ENCODE data around the gene CLTCL1.

- TF ChIP-seq TAF1 (IDR thresholded peaks at IDR 0.05; ENCODE audit: borderline replicate concordance, low read depth, low read length) (no peak), POLR2A (IDR thresholded peaks at IDR 0.05; ENCODE audit: low read depth, low read length) (no peak), POLR2AphosphoS5 (IDR thresholded peaks at IDR 0.05; ENCODE audit: low read depth, low read length) (no peak)
Observed at GRCh38 chr22:19169947-19170318, 121.6 kb downstream of the CLTCL1 start.

Data from GM12892 (cell line).